ENCODE measurements around the gene MLH3.
A peak's percentile ranks its signal among the peaks of the same experiment; 100 is the strongest.

The MLH3 gene

GRCh38 chr14:75050852-75051555, at the start of gene MLH3:
Gene MLH3 (minus strand): TSS chr14:75051467. CDS start chr14:75049655, 1,812 bp downstream.
- Histone ChIP-seq H3K27me3 (replicated peaks) (no peaks in the 10 kb centered on the region), H3K36me3 (replicated peaks) (no peaks in the 10 kb centered on the region), H3K4me3 (ENCODE audit: low read depth, low read length) (peak within 1 kb of the TSS; percentile 67), H3K27ac (peak within 1 kb of the TSS; percentile 69)
- TF ChIP-seq, protein P1, sequence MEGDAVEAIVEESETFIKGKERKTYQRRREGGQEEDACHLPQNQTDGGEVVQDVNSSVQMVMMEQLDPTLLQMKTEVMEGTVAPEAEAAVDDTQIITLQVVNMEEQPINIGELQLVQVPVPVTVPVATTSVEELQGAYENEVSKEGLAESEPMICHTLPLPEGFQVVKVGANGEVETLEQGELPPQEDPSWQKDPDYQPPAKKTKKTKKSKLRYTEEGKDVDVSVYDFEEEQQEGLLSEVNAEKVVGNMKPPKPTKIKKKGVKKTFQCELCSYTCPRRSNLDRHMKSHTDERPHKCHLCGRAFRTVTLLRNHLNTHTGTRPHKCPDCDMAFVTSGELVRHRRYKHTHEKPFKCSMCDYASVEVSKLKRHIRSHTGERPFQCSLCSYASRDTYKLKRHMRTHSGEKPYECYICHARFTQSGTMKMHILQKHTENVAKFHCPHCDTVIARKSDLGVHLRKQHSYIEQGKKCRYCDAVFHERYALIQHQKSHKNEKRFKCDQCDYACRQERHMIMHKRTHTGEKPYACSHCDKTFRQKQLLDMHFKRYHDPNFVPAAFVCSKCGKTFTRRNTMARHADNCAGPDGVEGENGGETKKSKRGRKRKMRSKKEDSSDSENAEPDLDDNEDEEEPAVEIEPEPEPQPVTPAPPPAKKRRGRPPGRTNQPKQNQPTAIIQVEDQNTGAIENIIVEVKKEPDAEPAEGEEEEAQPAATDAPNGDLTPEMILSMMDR (IDR thresholded peaks at IDR 0.05; ENCODE audit: low read depth, low read length, missing control alignments): no peak
- DNase-seq: peak; percentile 38
- in situ Hi-C loops (cut with HindIII; ENCODE audit: low pct_ligation_motif_present, low sequenced_read_pairs): no loop called here

GRCh38 chr14:75098682-75099081, 47.4 kb upstream of the MLH3 start:
- Histone ChIP-seq H3K27me3 (replicated peaks) (no peaks in the 10 kb centered on the region), H3K36me3 (replicated peaks) (peaks cover 37% of the 10 kb centered on the region), H3K4me3 (ENCODE audit: low read depth, low read length) (no peak overlapping the region), H3K27ac (no peak overlapping the region)
- in situ Hi-C loops (cut with HindIII; ENCODE audit: low pct_ligation_motif_present, low sequenced_read_pairs): no loop called here
- DNase-seq: no peak
- TF ChIP-seq, protein P1 (IDR thresholded peaks at IDR 0.05; ENCODE audit: low read depth, low read length, missing control alignments): no peak

GRCh38 chr14:75098212-75098611, 46.9 kb upstream of the MLH3 start:
- H3K36me3 ChIP-seq (replicated peaks): peaks cover 34% of the 10 kb centered on the region
- H3K27ac ChIP-seq: no peak overlapping the region
- in situ Hi-C loops (cut with HindIII; ENCODE audit: low pct_ligation_motif_present, low sequenced_read_pairs): no loop called here
- no peak for DNase-seq
- H3K4me3 ChIP-seq (ENCODE audit: low read depth, low read length): no peak overlapping the region
- TF ChIP-seq, protein P1 (IDR thresholded peaks at IDR 0.05; ENCODE audit: low read depth, low read length, missing control alignments): no peak
- no peaks in the 10 kb centered on the region for H3K27me3 ChIP-seq (replicated peaks)

DNA sequence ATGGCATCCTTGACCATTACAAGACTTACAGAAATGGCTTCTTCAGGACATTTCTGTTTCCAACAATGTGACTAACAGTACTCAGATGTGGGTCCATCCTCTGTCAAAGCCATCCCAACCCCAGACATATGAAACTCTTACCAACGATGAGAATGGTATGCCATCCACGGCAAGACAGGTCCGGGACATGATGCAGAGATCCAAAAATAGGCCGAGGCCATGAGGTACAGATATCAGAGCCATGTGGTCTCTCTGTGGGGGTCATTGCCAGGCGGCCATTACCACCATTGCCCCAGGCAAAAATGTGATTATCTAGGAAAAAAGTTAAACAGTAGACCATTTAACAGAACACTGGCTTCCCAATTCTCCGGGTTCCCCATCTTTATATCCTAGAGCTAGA, 45.7 kb upstream of the MLH3 start:
- no peak overlapping the region for H3K4me3 ChIP-seq (ENCODE audit: low read depth, low read length)
- peaks cover 43% of the 10 kb centered on the region for H3K36me3 ChIP-seq (replicated peaks)
- TF ChIP-seq, protein P1 (IDR thresholded peaks at IDR 0.05; ENCODE audit: low read depth, low read length, missing control alignments): no peak
- in situ Hi-C loops (cut with HindIII; ENCODE audit: low pct_ligation_motif_present, low sequenced_read_pairs): no loop called here
- no peaks in the 10 kb centered on the region for H3K27me3 ChIP-seq (replicated peaks)
- DNase-seq: no peak
- H3K27ac ChIP-seq: no peak overlapping the region

GRCh38 chr14:75095690-75096089, 44.4 kb upstream of the MLH3 start:
- Histone ChIP-seq H3K36me3 (replicated peaks) (peaks cover 42% of the 10 kb centered on the region), H3K4me3 (ENCODE audit: low read depth, low read length) (no peak overlapping the region), H3K27ac (no peak overlapping the region), H3K27me3 (replicated peaks) (no peaks in the 10 kb centered on the region)
- in situ Hi-C loops (cut with HindIII; ENCODE audit: low pct_ligation_motif_present, low sequenced_read_pairs): no loop called here
- DNase-seq: no peak
- TF ChIP-seq, protein P1 (IDR thresholded peaks at IDR 0.05; ENCODE audit: low read depth, low read length, missing control alignments): no peak

DNA sequence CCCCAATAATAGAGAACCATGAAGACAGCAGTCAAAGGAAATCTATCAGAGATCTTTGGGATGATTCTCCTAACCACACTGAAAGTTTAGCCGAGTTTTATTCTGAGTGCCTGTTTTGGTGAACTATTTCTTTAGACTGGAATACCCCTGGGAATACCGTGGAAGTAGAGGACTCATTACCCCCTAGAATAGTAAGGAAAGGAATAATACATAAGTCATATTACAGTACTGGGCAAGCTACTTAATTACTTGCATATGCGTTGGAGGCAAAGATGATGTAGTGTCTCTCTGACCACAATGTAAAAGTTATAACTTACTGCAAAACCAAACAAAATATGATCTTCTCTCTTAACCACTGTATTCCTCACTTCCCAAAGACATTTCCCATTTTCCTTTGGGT, 43.6 kb upstream of the MLH3 start:
- no peak for DNase-seq
- H3K27me3 ChIP-seq (replicated peaks): no peaks in the 10 kb centered on the region
- H3K27ac ChIP-seq: no peak overlapping the region
- TF ChIP-seq, protein P1 (IDR thresholded peaks at IDR 0.05; ENCODE audit: low read depth, low read length, missing control alignments): no peak
- in situ Hi-C loops (cut with HindIII; ENCODE audit: low pct_ligation_motif_present, low sequenced_read_pairs): no loop called here
- peaks cover 44% of the 10 kb centered on the region for H3K36me3 ChIP-seq (replicated peaks)
- no peak overlapping the region for H3K4me3 ChIP-seq (ENCODE audit: low read depth, low read length)

Data from brain microvascular endothelial cell (primary cell).